Right cardiac atrium (tissue), 5 donors: ENCODE results near the gene RASGRP1. TPM values are rescaled to one million over a fixed set of nuclear protein-coding genes. Genes with fewer than 3 reads are reported as not detected.

Experiments used
- ATAC-seq, 2 donors: fragments of 200-7000 bp; cut with Tn5 transposase; one replicate each; pipeline versions ENCODE4 v1.8.0 to v1.9.1; 2020; ENCODE audit warnings: moderate library complexity in 2 of 2, mild to moderate bottlenecking in 1 of 2
- DNase-seq, 3 donors: peaks; one replicate each; pipeline ENCODE4 v3.0.0-alpha.2; 2020
- H3K27ac ChIP-seq: one replicate; pipeline ENCODE4 v1.5.1; 2013; ENCODE audit warnings: mild to moderate bottlenecking, low read length, control low read depth, moderate library complexity
- H3K27me3 ChIP-seq: one replicate; pipeline ENCODE4 v1.6.1; 2013; ENCODE audit not compliant: control insufficient read depth, insufficient read depth
- H3K4me1 ChIP-seq: one replicate; pipeline ENCODE4 v1.6.1; 2013; ENCODE audit warnings: low read length; ENCODE audit not compliant: control insufficient read depth, insufficient read depth
- H3K4me3 ChIP-seq: one replicate; pipeline ENCODE4 v1.5.1; 2013; ENCODE audit warnings: low read length, control low read depth
- H3K9me3 ChIP-seq: one replicate; pipeline ENCODE4 v1.6.1; 2013; ENCODE audit warnings: low read length; ENCODE audit not compliant: control insufficient read depth
- WGBS: extraction: QIAGEN DNeasy Blood & Tissue Kit; methylation state at CpG from one replicate; pipeline ENCODE4 v1.1.7; 2013; 5-methylcytosine and 5-hydroxymethylcytosine counted together
- intact Hi-C, 4 donors: fragments of 100-400 bp; cut with DNase I; formaldehyde crosslinking; loops; one replicate each; pipeline versions ENCODE4 v1.11.0 to v1.14.0; 2022 to 2023
- polyA plus RNA-seq: library from polyadenylated mRNA; stranded (reverse); fragments of 200-250 nt; gene quantifications from one replicate; pipeline ENCODE4 v1.2.3, GENCODE V29; 2013
- total RNA-seq, 4 donors: library from RNA; stranded (reverse); fragmentation: NEBNext Ultra II Directional; extraction: Animal tissue kit (Norgen Biotek cat#: 25700); gene quantifications; one replicate each; pipeline ENCODE4 v1.2.1, GENCODE V29; 2021
- donor health status: healthy with polysubstance abuse.
- donor health status: DM: no; HTN: yes; CAD: no.
- donor health status: DM: no; HTN: no; CAD: no.
- donor health status: DM: no; HTN: yes; CAD: no; lungs with severe emphysema.
- donor health status: DM: yes; HTN: yes; CAD: no.

RASGRP1 gene
- total and polyA plus RNA-seq, 5 donors, result 0.43 to 3.5 (median 1.4) TPM

- Histone ChIP-seq H3K27me3 (no peaks in the 10 kb centered on the region), H3K4me3 (no peak overlapping the region), H3K9me3 (no peaks in the 10 kb centered on the region), H3K4me1 (no peaks in the 10 kb centered on the region), H3K27ac (no peak overlapping the region)
- ATAC-seq (no peak), DNase-seq (no peak)
- intact Hi-C loops, result no loop called here
- 84% methylated on average over 4 of the region's 4 CpGs for WGBS
Observed at GRCh38 chr15:38553071-38553470, 11.5 kb downstream of the RASGRP1 start.

GRCh38 chr15:38551720-38552648 is 12.6 kb downstream of the RASGRP1 start:
- Histone ChIP-seq H3K27ac (no peak overlapping the region), H3K4me1 (no peaks in the 10 kb centered on the region), H3K4me3 (no peak overlapping the region), H3K9me3 (no peaks in the 10 kb centered on the region), H3K27me3 (no peaks in the 10 kb centered on the region)
- WGBS, result 60% methylated on average over 7 of the region's 7 CpGs
- no peak for DNase-seq
- no peak for ATAC-seq
- intact Hi-C loops, result no loop called here

GRCh38 chr15:38549222-38549621 is 15.4 kb downstream of the RASGRP1 start:
- Histone ChIP-seq H3K4me3 (no peak overlapping the region), H3K9me3 (no peaks in the 10 kb centered on the region), H3K27me3 (no peaks in the 10 kb centered on the region), H3K27ac (no peak overlapping the region), H3K4me1 (no peaks in the 10 kb centered on the region)
- ATAC-seq, result no peak
- intact Hi-C loops, result loop anchor here in 1 of 4 donors (10.0 kb wide), 1 partner anchor 74 kb away; no protein-coding TSS in a partner anchor
- no peak for DNase-seq

GRCh38 chr15:38547255-38547997 is 17.2 kb downstream of the RASGRP1 start:
- DNase-seq, result peak in 1 of 3 donors; percentile 31

GRCh38 chr15:38545179-38545578 is 19.4 kb downstream of the RASGRP1 start:
- Histone ChIP-seq H3K27ac (no peak overlapping the region), H3K4me1 (no peaks in the 10 kb centered on the region), H3K9me3 (no peaks in the 10 kb centered on the region), H3K27me3 (no peaks in the 10 kb centered on the region), H3K4me3 (no peak overlapping the region)
- intact Hi-C loops, result loop anchor here in 1 of 4 donors (10.0 kb wide), 1 partner anchor 70 kb away; no protein-coding TSS in a partner anchor
- 70% methylated on average over 2 of the region's 2 CpGs for WGBS
- ATAC-seq, result no peak
- DNase-seq, result no peak

More at GRCh38 chr15:38547255-38547997, 17.2 kb downstream of the RASGRP1 start:
- Histone ChIP-seq H3K4me3 (no peak overlapping the region), H3K4me1 (no peaks in the 10 kb centered on the region), H3K27ac (no peak overlapping the region), H3K9me3 (no peaks in the 10 kb centered on the region), H3K27me3 (no peaks in the 10 kb centered on the region)
- 80% methylated on average over 10 of the region's 10 CpGs for WGBS
- ATAC-seq, result no peak
- intact Hi-C loops, result loop anchor here in 1 of 4 donors (10.0 kb wide), 1 partner anchor 73 kb away; no protein-coding TSS in a partner anchor

GRCh38 chr15:38541026-38541425 is 23.6 kb downstream of the RASGRP1 start:
- intact Hi-C loops, result loop anchor here in 1 of 4 donors (10.0 kb wide), 1 partner anchor 66 kb away; no protein-coding TSS in a partner anchor
- ATAC-seq (no peak), DNase-seq (no peak)
- Histone ChIP-seq H3K4me3 (no peak overlapping the region), H3K27ac (no peak overlapping the region), H3K4me1 (no peaks in the 10 kb centered on the region), H3K27me3 (no peaks in the 10 kb centered on the region), H3K9me3 (no peaks in the 10 kb centered on the region)
- 91% methylated on average over 7 of the region's 7 CpGs for WGBS

GRCh38 chr15:38540510-38540909 is 24.1 kb downstream of the RASGRP1 start:
- intact Hi-C loops, result loop anchor here in 1 of 4 donors (10.0 kb wide), 1 partner anchor 66 kb away; no protein-coding TSS in a partner anchor
- ATAC-seq, result no peak
- WGBS, result 91% methylated on average over 1 of the region's 1 CpG
- no peak overlapping the region for H3K27ac ChIP-seq
- H3K27me3 ChIP-seq, result no peaks in the 10 kb centered on the region
- no peak overlapping the region for H3K4me3 ChIP-seq
- H3K4me1 ChIP-seq, result no peaks in the 10 kb centered on the region
- no peak for DNase-seq
- no peaks in the 10 kb centered on the region for H3K9me3 ChIP-seq

GRCh38 chr15:38539008-38539343 is 25.6 kb downstream of the RASGRP1 start:
- H3K27me3 ChIP-seq, result no peaks in the 10 kb centered on the region
- peaks cover 1% of the 10 kb centered on the region for H3K4me1 ChIP-seq
- no peak overlapping the region for H3K27ac ChIP-seq
- ATAC-seq (no peak), DNase-seq (no peak)
- H3K9me3 ChIP-seq, result no peaks in the 10 kb centered on the region
- no peak overlapping the region for H3K4me3 ChIP-seq
- intact Hi-C loops, result no loop called here

GRCh38 chr15:38538328-38539007 is 26.1 kb downstream of the RASGRP1 start:
- 83% methylated on average over 8 of the region's 8 CpGs for WGBS
- ATAC-seq (no peak), DNase-seq (no peak)
- intact Hi-C loops, result no loop called here
- H3K27ac ChIP-seq, result no peak overlapping the region
- no peaks in the 10 kb centered on the region for H3K27me3 ChIP-seq
- peaks cover 1% of the 10 kb centered on the region for H3K4me1 ChIP-seq
- no peak overlapping the region for H3K4me3 ChIP-seq
- no peaks in the 10 kb centered on the region for H3K9me3 ChIP-seq

GRCh38 chr15:38536201-38536676 is 28.4 kb downstream of the RASGRP1 start:
- ATAC-seq (peak; percentile 83 to 84), DNase-seq (peak; percentile 72 to 84 (median 80))
- no peak overlapping the region for H3K4me3 ChIP-seq
- H3K9me3 ChIP-seq, result no peaks in the 10 kb centered on the region
- WGBS, result 31% methylated on average over 3 of the region's 3 CpGs
- no peaks in the 10 kb centered on the region for H3K27me3 ChIP-seq
- intact Hi-C loops, result no loop called here
- H3K4me1 ChIP-seq, result peaks cover 1% of the 10 kb centered on the region
- H3K27ac ChIP-seq, result no peak overlapping the region
